ENCODE measurements around the gene CCL13.

CCL13 gene

DNA sequence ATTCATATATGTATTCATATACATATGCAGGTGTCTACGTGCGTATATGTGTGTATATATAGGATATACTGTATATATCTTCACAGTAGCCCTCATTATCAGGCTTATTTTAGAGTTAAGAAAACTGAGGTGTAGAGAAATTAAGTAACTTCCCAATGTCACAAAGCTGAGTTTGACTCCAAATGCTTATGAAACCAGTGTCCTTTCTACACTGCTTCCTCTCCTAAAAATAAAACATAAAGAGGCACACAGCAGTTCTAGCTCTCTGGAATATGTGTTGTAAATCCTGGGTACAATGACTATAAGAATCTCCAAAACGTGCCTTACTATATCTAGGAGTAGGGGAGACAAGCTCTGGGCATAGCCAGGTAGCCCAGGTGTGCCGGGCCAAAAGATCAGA is 46.7 kb downstream of the CCL13 start:
- DNase-seq (ENCODE audit: low spot score in 2 of 2) (no peak), ATAC-seq (ENCODE audit: low read depth) (no peak)
- H3K27ac Mint-ChIP-seq = no peak overlapping the region
- no peaks in the 10 kb centered on the region for H3K9me3 Mint-ChIP-seq
- peaks cover 25% of the 10 kb centered on the region for H3K4me1 Mint-ChIP-seq
- no peaks in the 10 kb centered on the region for H3K36me3 Mint-ChIP-seq
- no peak overlapping the region for H3K4me3 Mint-ChIP-seq
- H3K27me3 Mint-ChIP-seq = peaks cover 2% of the 10 kb centered on the region

DNA sequence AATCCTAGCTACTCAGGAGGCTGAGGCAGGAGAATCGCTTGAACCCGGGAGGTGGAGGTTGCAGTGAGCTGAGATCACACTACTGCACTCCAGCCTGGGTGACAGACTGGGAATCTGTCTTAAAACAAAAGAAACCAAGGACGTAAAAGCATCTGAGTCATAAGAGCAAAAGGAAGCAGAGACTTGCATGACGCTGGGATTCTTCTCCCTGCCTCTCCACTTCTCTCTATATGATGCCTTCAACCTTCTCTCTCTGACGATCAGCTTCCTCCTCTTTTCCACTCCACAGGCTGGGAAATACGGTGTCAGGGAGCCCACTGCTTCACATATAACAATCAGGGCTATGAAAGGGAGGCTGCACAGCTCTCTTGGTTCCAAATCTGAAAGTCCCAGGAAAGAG is 49.9 kb downstream of the CCL13 start:
- H3K27ac Mint-ChIP-seq = no peak overlapping the region
- H3K4me1 Mint-ChIP-seq = no peaks in the 10 kb centered on the region
- DNase-seq (ENCODE audit: low spot score in 2 of 2) (no peak), ATAC-seq (ENCODE audit: low read depth) (no peak)
- no peak overlapping the region for H3K4me3 Mint-ChIP-seq
- H3K9me3 Mint-ChIP-seq = no peaks in the 10 kb centered on the region
- no peaks in the 10 kb centered on the region for H3K36me3 Mint-ChIP-seq
- peaks cover 16% of the 10 kb centered on the region for H3K27me3 Mint-ChIP-seq

Data from memory B cell (primary cell).